ENCODE measurements around the gene KCNK3.

GRCh38 chr2:26679867-26680266 is 12.7 kb upstream of the KCNK3 start:
- TF ChIP-seq CTCF (IDR thresholded peaks at IDR 0.05; ENCODE audit: insufficient read depth, low read length) (no peak), REST (IDR thresholded peaks at IDR 0.05; ENCODE audit: insufficient replicate concordance, low read depth) (no peak), POLR2AphosphoS5 (IDR thresholded peaks at IDR 0.05; ENCODE audit: low read depth) (no peak), GABPA (IDR thresholded peaks at IDR 0.05; ENCODE audit: low read depth) (no peak)

Measured in HL-60 (cell line).